Gastrocnemius medialis (tissue), 4 donors: ENCODE measurements around the gene SFPQ.

Source experiments
- POLR2A ChIP-seq, 2 donors: fragments of 450-650 bp; IDR thresholded peaks; one replicate each; pipeline ENCODE4 v1.6.1; 2017; ENCODE audit warnings: antibody characterized with exemption in 2 of 2, mild to moderate bottlenecking in 2 of 2, moderate library complexity in 2 of 2
- TF ChIP-seq, protein P1 (sequence below), 5 experiments: fragments of 450-650 bp in 3 of 5; fragments of 200-600 bp in 2 of 5; sonication (generic) in 2 of 5; IDR thresholded peaks in 4 of 5; conservative IDR thresholded peaks in 1 of 5; 1 replicate in 4 of 5; 2 replicates in 1 of 5; pipeline ENCODE4 v1.5.1; 2016 to 2019; ENCODE audit warnings: antibody characterized with exemption in 5 of 5, mild to moderate bottlenecking in 3 of 5, moderate library complexity in 3 of 5

DNA sequence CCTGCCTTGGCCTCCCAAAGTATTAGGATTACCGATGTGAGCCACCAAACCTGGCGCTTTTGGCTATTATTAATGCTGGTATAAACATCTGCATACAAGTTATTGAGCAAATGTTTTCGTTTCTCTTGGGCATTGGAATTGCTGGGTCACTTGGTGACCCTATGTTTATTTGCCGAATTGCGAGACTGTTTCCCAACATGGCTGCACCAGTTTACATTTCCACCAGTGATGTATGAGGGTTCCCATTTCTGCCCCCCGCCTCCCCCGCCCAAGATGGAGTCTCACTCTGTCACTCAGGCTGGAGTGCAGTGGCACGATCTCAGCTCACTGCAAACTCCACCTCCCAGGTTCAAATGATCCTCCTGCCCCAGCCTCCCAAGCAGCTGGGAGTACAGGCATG, 20.9 kb downstream of the SFPQ start:
- TF ChIP-seq, protein P1, sequence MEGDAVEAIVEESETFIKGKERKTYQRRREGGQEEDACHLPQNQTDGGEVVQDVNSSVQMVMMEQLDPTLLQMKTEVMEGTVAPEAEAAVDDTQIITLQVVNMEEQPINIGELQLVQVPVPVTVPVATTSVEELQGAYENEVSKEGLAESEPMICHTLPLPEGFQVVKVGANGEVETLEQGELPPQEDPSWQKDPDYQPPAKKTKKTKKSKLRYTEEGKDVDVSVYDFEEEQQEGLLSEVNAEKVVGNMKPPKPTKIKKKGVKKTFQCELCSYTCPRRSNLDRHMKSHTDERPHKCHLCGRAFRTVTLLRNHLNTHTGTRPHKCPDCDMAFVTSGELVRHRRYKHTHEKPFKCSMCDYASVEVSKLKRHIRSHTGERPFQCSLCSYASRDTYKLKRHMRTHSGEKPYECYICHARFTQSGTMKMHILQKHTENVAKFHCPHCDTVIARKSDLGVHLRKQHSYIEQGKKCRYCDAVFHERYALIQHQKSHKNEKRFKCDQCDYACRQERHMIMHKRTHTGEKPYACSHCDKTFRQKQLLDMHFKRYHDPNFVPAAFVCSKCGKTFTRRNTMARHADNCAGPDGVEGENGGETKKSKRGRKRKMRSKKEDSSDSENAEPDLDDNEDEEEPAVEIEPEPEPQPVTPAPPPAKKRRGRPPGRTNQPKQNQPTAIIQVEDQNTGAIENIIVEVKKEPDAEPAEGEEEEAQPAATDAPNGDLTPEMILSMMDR (IDR thresholded peaks at IDR 0.05 in 4 of 5, conservative IDR thresholded peaks at IDR 0.05 in 1 of 5): no peak
- TF ChIP-seq POLR2A (IDR thresholded peaks at IDR 0.05): no peak
